A673 (cell line): ENCODE data around the gene PDGFC. TPM values are rescaled to one million over a fixed set of nuclear protein-coding genes. Genes with fewer than 3 reads are reported as not detected.

ENCODE experiments used
- BruUV-seq: library from RNA; stranded (reverse); fragments of 400-500 nt; replicated peaks from 2 replicates; lab custom pipeline; 2021; lab: Mats Ljungman, UMichigan
- CTCF ChIA-PET: fragments of 300-600 bp; sonication (Branson Sonifier 250); formaldehyde crosslinking; loops from one replicate; lab custom pipeline; 2022; ENCODE audit warnings: antibody characterized with exemption; lab: Charles Lee
- POLR2A ChIA-PET: fragments of 300-600 bp; sonication (Branson Sonifier 250); formaldehyde crosslinking; loops from one replicate; lab custom pipeline; 2022; ENCODE audit warnings: antibody characterized with exemption; ENCODE audit not compliant: low non-redundant PET; lab: Charles Lee
- DNase-seq: peaks from one replicate; pipeline ENCODE4 v3.0.0-alpha.2; 2015; ENCODE audit warnings: low spot score
- H3K27ac ChIP-seq: fragments of 200-600 bp; sonication (generic); 2 replicates; pipeline ENCODE4 v1.5.1; 2016; ENCODE audit warnings: mixed run types, low read depth, mild to moderate bottlenecking, mixed read lengths, antibody characterized with exemption, low read length; ENCODE audit not compliant: poor library complexity, severe bottlenecking
- H3K27me3 ChIP-seq: fragments of 200-600 bp; sonication (generic); replicated peaks from 2 replicates; pipeline ENCODE4 v1.6.1; 2017; ENCODE audit warnings: mixed run types, low read depth, mild to moderate bottlenecking, mixed read lengths, antibody characterized with exemption, low read length; ENCODE audit not compliant: insufficient read depth, poor library complexity
- H3K36me3 ChIP-seq: fragments of 200-600 bp; sonication (generic); 2 replicates; pipeline ENCODE4 v1.6.1; 2016; ENCODE audit warnings: mixed run types, mild to moderate bottlenecking, mixed read lengths, antibody characterized with exemption, low read length; ENCODE audit not compliant: insufficient read depth, poor library complexity, severe bottlenecking
- H3K4me1 ChIP-seq: fragments of 200-600 bp; sonication (generic); 2 replicates; pipeline ENCODE4 v1.6.1; 2017; ENCODE audit warnings: mixed run types, mild to moderate bottlenecking, mixed read lengths, antibody characterized with exemption, low read length; ENCODE audit not compliant: insufficient read depth, poor library complexity, severe bottlenecking
- H3K4me3 ChIP-seq: fragments of 200-600 bp; sonication (generic); 2 replicates; pipeline ENCODE4 v1.5.1; 2016; ENCODE audit warnings: low read depth, mixed run types, mild to moderate bottlenecking, mixed read lengths, low read length; ENCODE audit not compliant: poor library complexity, severe bottlenecking
- H3K9me3 ChIP-seq: fragments of 200-600 bp; sonication (generic); 2 replicates; pipeline ENCODE4 v1.6.1; 2016; ENCODE audit warnings: mixed run types, low read depth, mild to moderate bottlenecking, mixed read lengths, antibody characterized with exemption, low read length; ENCODE audit not compliant: poor library complexity, severe bottlenecking
- EZH2 ChIP-seq: fragments of 200-600 bp; sonication (generic); IDR thresholded peaks from 2 replicates; pipeline ENCODE4 v1.6.1; 2017; ENCODE audit warnings: borderline replicate concordance, low read depth, mild to moderate bottlenecking, mixed read lengths, antibody characterized with exemption, low read length; ENCODE audit not compliant: poor library complexity, severe bottlenecking
- intact Hi-C: fragments of 100-400 bp; cut with micrococcal nuclease; formaldehyde crosslinking; loops from one replicate; pipeline ENCODE4 v1.10.0; 2022; ENCODE audit not compliant: unreplicated experiment
- total RNA-seq: library from RNA; stranded (reverse); gene quantifications from 2 replicates; pipeline ENCODE4 v1.2.3, GENCODE V29; 2021
- TF ChIP-seq, protein P1 (sequence below): fragments of 300-800, 200-600 bp; sonication (generic); conservative IDR thresholded peaks from 2 replicates; pipeline ENCODE4 v1.5.1; 2017; ENCODE audit warnings: low read depth, mild to moderate bottlenecking, antibody characterized with exemption, low read length, moderate library complexity, mixed read lengths

PDGFC gene
- total RNA-seq, 1 experiment from 2014 or later: 28.0 TPM

DNA sequence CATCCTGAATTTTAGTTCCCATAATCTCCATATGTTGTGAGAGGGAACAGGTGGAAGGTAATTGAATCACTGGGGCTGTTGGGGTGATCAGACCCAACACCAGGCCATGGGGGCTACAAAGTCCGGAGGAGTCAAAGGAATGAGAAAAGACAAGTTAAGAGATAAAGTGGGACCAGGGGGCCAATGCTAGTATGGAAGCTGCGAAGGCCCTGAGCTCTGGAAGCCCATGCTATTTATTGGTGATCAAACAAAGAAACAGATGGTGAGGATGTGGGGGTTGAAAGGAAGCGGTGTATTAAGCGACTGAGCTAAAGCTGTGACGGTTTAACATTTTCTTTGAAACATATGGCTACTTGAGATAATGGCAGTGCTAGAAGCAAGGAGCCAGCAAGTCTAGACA, 132.8 kb downstream of the PDGFC start:
- CTCF ChIA-PET: no interaction called here

DNA sequence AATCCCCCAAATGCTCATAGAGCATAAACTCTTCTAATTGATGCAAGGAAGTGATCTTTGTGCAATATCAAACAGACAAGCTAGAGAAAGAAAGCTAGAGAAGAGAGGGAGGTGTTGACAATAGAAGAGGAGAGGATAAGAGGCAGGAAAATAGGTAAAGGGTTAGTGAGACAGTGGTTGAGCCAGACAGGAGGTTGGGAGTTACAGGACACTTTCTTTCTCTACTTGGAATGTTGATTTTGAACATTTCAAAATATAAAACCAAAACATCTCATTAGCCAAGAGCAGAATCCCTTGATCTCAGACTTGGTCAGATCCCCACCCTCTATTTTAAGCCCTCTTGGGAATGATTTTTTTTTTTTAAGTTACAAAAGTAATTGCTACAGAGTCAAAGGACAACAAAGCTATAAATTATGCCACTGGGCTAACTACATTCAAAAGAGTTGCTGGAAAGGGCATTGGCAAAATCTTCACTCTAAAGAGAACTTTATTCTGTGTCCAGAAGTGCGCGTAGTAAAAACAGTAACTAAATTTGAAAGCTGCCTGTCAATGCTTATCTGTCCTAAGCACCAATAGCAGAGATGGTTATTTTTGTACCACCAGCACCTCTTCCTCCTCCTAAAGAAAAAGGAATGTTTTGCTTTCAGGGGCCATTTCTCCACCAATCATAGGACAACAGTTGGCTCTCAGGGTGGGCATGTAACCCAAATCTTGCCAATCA, 133.8 kb downstream of the PDGFC start:
- POLR2A ChIA-PET: no interaction called here
- Histone ChIP-seq H3K4me3 (no peak overlapping the region), H3K9me3 (peaks cover 36% of the 10 kb centered on the region), H3K36me3 (peaks cover 5% of the 10 kb centered on the region), H3K27me3 (no peaks in the 10 kb centered on the region), H3K27ac (no peak overlapping the region), H3K4me1 (no peaks in the 10 kb centered on the region)
- CTCF ChIA-PET: no interaction called here
- no peak for DNase-seq
- intact Hi-C loops: no loop called here
- no peak for TF ChIP-seq EZH2
- TF ChIP-seq, protein P1, sequence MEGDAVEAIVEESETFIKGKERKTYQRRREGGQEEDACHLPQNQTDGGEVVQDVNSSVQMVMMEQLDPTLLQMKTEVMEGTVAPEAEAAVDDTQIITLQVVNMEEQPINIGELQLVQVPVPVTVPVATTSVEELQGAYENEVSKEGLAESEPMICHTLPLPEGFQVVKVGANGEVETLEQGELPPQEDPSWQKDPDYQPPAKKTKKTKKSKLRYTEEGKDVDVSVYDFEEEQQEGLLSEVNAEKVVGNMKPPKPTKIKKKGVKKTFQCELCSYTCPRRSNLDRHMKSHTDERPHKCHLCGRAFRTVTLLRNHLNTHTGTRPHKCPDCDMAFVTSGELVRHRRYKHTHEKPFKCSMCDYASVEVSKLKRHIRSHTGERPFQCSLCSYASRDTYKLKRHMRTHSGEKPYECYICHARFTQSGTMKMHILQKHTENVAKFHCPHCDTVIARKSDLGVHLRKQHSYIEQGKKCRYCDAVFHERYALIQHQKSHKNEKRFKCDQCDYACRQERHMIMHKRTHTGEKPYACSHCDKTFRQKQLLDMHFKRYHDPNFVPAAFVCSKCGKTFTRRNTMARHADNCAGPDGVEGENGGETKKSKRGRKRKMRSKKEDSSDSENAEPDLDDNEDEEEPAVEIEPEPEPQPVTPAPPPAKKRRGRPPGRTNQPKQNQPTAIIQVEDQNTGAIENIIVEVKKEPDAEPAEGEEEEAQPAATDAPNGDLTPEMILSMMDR: no peak
- no TSS peak for BruUV-seq

More for the DNA sequence above, 132.8 kb downstream of the PDGFC start:
- no peak overlapping the region for H3K4me3 ChIP-seq
- no peaks in the 10 kb centered on the region for H3K4me1 ChIP-seq
- no peak for TF ChIP-seq EZH2
- TF ChIP-seq, protein P1: no peak
- POLR2A ChIA-PET: no interaction called here
- H3K27ac ChIP-seq: no peak overlapping the region
- H3K9me3 ChIP-seq: peaks cover 36% of the 10 kb centered on the region
- H3K27me3 ChIP-seq: no peaks in the 10 kb centered on the region
- peaks cover 5% of the 10 kb centered on the region for H3K36me3 ChIP-seq
- intact Hi-C loops: no loop called here
- BruUV-seq: no TSS peak
- peak; percentile 23 for DNase-seq

DNA sequence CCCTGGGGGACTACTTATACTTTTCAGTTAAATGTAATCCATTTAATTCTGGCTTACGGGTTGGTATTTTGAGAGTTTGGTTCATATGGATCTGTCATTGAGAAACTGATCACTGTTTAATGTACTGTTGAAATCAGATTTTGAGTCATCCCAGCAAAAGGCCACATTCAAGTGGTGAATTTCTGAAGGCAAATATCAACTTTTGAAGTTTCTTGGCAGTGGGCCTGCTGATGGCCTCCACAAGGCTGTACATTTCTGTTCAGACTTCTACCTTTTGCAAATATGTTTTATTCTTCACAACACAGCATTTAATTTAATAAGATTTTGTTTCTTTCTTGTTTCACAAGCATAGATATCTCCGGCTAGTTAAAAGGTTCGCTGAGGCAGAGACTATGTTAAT, 138.7 kb downstream of the PDGFC start:
- H3K4me1 ChIP-seq: peaks cover 9% of the 10 kb centered on the region
- H3K27ac ChIP-seq: no peak overlapping the region
- H3K9me3 ChIP-seq: peaks cover 6% of the 10 kb centered on the region
- intact Hi-C loops: no loop called here
- POLR2A ChIA-PET: no interaction called here
- BruUV-seq: no TSS peak
- no peaks in the 10 kb centered on the region for H3K36me3 ChIP-seq
- TF ChIP-seq, protein P1: no peak
- TF ChIP-seq EZH2: no peak
- H3K4me3 ChIP-seq: no peak overlapping the region
- DNase-seq: no peak
- CTCF ChIA-PET: no interaction called here
- H3K27me3 ChIP-seq: no peaks in the 10 kb centered on the region
